HG03521 (cell line): ENCODE measurements around the gene CEACAM16.

ENCODE experiments used
- ATAC-seq: cut with Tn5 transposase; IDR thresholded peaks from one replicate; pipeline ENCODE4 v1.9.1; 2021; ENCODE audit warnings: mild to moderate bottlenecking, moderate library complexity; ENCODE audit not compliant: unreplicated experiment

Gene CEACAM16

GRCh38 chr19:44757735-44758505 lies 59.0 kb downstream of the CEACAM16 start:
- ATAC-seq: no peak

GRCh38 chr19:44758596-44758995 lies 59.6 kb downstream of the CEACAM16 start:
- ATAC-seq: no peak

- no peak for ATAC-seq
Measured at GRCh38 chr19:44759083-44759804, 60.3 kb downstream of the CEACAM16 start.
